Activated B cell treated with CpG ODN at 0.5 μM for 24 hours (primary cell): ENCODE data around the gene NEK1. TPM values are rescaled to one million over a fixed set of nuclear protein-coding genes. Genes with fewer than 3 reads are reported as not detected.
"Not testable (repeated sequence)": the region's sequence is repeated elsewhere in the genome, so short reads cannot be mapped to it uniquely, and the experiment has no call there.

Experiments
- ATAC-seq: fragments of 200-7000 bp; cut with Tn5 transposase; one replicate; pipeline ENCODE4 v1.10.0; 2021; ENCODE audit warnings: low read depth, mild to moderate bottlenecking, moderate library complexity
- CTCF ChIA-PET: fragments of 350-600 bp; sonication (Branson Sonifier 250); formaldehyde crosslinking; loops from one replicate; lab custom pipeline; 2021; ENCODE audit warnings: antibody characterized with exemption; lab: Charles Lee
- POLR2A ChIA-PET: fragments of 350-600 bp; sonication (Branson Sonifier 250); formaldehyde crosslinking; loops from one replicate; lab custom pipeline; 2021; ENCODE audit warnings: antibody characterized with exemption; lab: Charles Lee
- DNase-seq: peaks from one replicate; pipeline ENCODE4 v3.0.0; 2022
- H3K27ac Mint-ChIP-seq: one replicate; pipeline ENCODE4 v1.8.0; 2020; ENCODE audit warnings: mixed read lengths
- H3K27me3 Mint-ChIP-seq: one replicate; pipeline ENCODE4 v1.8.0; 2021; ENCODE audit warnings: mixed read lengths
- H3K36me3 Mint-ChIP-seq: one replicate; pipeline ENCODE4 v1.8.0; 2021; ENCODE audit warnings: low read depth, mixed read lengths
- H3K4me1 Mint-ChIP-seq: one replicate; pipeline ENCODE4 v1.8.0; 2021; ENCODE audit warnings: mixed read lengths
- H3K4me3 Mint-ChIP-seq: one replicate; pipeline ENCODE4 v1.8.0; 2020; ENCODE audit warnings: mild to moderate bottlenecking, mixed read lengths
- H3K9me3 Mint-ChIP-seq: one replicate; pipeline ENCODE4 v1.8.0; 2020; ENCODE audit warnings: mixed read lengths
- intact Hi-C: fragments of 100-400 bp; cut with micrococcal nuclease; formaldehyde crosslinking; loops from one replicate; pipeline ENCODE4 v1.15.1; 2024
- total RNA-seq: library from RNA; stranded (reverse); gene quantifications from 2 replicates; pipeline ENCODE4 v1.2.3, GENCODE V29; 2022
- TF ChIP-seq, protein P1 (sequence below): fragments of 200-600 bp; IDR thresholded peaks from one replicate; pipeline ENCODE4 v1.8.0; 2022; ENCODE audit warnings: antibody characterized with exemption, mild to moderate bottlenecking

Gene NEK1
- total RNA-seq, 1 donor from 2014 or later = 14.3 TPM

DNA sequence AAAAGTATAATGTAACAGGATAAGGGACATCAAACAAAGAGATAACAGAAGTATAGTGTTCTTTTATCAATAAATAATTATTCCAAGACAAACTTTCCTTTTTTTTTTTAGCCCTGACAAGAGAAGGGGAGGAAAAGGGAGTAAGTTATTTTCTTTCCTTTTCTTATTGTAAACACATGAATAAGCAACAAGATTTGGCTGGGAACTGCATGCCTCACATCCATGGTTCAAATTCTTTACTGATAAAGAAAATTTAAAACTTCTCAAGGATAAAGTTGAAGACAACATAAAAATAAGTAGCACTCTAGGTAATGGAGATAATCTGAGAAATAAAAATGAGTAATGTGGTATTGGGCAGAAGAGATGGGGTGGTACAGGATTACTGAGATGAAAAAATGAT is 71.6 kb downstream of the NEK1 start:
- Mint-ChIP-seq H3K4me3 (no peak overlapping the region), H3K27me3 (no peaks in the 10 kb centered on the region), H3K36me3 (peaks cover 14% of the 10 kb centered on the region), H3K9me3 (peaks cover 16% of the 10 kb centered on the region), H3K4me1 (no peaks in the 10 kb centered on the region), H3K27ac (no peak overlapping the region)
- intact Hi-C loops = no loop called here
- CTCF ChIA-PET = no interaction called here
- DNase-seq (no peak), ATAC-seq (no peak)
- TF ChIP-seq, protein P1, sequence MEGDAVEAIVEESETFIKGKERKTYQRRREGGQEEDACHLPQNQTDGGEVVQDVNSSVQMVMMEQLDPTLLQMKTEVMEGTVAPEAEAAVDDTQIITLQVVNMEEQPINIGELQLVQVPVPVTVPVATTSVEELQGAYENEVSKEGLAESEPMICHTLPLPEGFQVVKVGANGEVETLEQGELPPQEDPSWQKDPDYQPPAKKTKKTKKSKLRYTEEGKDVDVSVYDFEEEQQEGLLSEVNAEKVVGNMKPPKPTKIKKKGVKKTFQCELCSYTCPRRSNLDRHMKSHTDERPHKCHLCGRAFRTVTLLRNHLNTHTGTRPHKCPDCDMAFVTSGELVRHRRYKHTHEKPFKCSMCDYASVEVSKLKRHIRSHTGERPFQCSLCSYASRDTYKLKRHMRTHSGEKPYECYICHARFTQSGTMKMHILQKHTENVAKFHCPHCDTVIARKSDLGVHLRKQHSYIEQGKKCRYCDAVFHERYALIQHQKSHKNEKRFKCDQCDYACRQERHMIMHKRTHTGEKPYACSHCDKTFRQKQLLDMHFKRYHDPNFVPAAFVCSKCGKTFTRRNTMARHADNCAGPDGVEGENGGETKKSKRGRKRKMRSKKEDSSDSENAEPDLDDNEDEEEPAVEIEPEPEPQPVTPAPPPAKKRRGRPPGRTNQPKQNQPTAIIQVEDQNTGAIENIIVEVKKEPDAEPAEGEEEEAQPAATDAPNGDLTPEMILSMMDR = no peak
- POLR2A ChIA-PET = no interaction called here

DNA sequence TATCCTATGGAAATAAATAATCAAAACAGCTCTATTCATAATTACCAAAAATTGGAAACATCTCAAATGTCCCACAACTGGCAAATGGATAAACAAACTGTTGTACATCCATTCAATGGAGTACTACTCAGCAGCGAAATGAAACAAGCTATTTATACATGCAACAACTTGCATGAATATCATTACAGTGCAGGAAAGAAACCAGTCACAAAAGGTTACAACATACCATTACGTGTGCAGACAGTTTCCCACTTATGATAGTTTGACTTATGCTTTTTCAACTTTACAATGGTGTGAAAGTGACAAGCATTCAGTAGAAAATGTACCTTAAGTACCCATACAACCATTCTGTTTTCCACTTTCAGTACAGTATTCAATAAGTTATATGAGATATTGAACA is 82.3 kb downstream of the NEK1 start:
- ChIA-PET CTCF (no interaction called here), POLR2A (no interaction called here)
- DNase-seq (no peak), ATAC-seq (no peak)
- TF ChIP-seq, protein P1 = no peak
- H3K4me1 Mint-ChIP-seq = no peaks in the 10 kb centered on the region
- no peak overlapping the region for H3K4me3 Mint-ChIP-seq
- H3K9me3 Mint-ChIP-seq = no peaks in the 10 kb centered on the region
- H3K27me3 Mint-ChIP-seq = no peaks in the 10 kb centered on the region
- intact Hi-C loops = no loop called here
- H3K36me3 Mint-ChIP-seq = peaks cover 66% of the 10 kb centered on the region
- H3K27ac Mint-ChIP-seq = no peak overlapping the region

DNA sequence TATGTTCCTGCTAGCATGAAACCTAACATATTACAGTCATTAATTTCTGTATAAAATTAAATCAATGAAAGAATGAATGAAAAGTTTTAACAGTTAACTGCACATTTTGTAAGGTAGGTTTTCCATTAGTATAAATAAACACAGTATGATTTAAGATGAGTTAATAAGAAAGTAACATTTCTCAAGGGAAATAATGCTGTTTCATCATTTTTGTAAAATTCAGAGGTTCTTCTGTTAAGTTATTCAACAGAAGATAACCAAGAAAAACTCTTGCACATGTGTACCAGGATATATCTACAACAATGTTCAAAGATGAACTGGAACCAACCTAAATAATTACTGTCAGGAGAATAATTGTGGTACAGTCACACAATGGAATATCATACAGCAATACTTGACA is 88.6 kb downstream of the NEK1 start:
- Mint-ChIP-seq H3K27me3 (no peaks in the 10 kb centered on the region), H3K27ac (no peak overlapping the region), H3K4me3 (no peak overlapping the region), H3K4me1 (no peaks in the 10 kb centered on the region), H3K9me3 (peaks cover 2% of the 10 kb centered on the region), H3K36me3 (peaks cover 41% of the 10 kb centered on the region)
- TF ChIP-seq, protein P1 = no peak
- ChIA-PET POLR2A (no interaction called here), CTCF (no interaction called here)
- ATAC-seq (no peak), DNase-seq (no peak)
- intact Hi-C loops = no loop called here

DNA sequence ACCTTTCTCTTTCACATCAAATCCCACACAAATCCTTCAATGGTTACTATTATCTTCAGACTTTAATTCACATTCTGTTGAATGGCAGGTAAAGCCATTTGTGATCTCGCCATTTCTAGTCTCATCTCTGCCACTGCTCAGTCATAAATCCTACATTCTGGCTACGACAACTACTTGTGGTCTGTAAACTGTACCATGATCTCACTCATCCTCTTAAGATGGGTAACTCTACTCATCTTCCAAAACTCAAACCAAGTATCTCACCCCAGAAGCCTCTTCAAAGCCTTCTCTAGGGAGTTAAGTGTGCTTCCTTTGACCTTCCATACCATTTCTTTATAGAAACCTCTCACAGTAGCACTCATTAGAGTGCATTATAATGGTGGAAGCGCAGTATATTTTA is 101.8 kb downstream of the NEK1 start:
- no peak overlapping the region for H3K27ac Mint-ChIP-seq
- ChIA-PET CTCF (no interaction called here), POLR2A (no interaction called here)
- no peaks in the 10 kb centered on the region for H3K4me1 Mint-ChIP-seq
- H3K27me3 Mint-ChIP-seq = no peaks in the 10 kb centered on the region
- H3K4me3 Mint-ChIP-seq = no peak overlapping the region
- peaks cover 13% of the 10 kb centered on the region for H3K36me3 Mint-ChIP-seq
- no peak for ATAC-seq
- intact Hi-C loops = no loop called here
- no peak for DNase-seq
- TF ChIP-seq, protein P1 = no peak
- no peaks in the 10 kb centered on the region for H3K9me3 Mint-ChIP-seq

DNA sequence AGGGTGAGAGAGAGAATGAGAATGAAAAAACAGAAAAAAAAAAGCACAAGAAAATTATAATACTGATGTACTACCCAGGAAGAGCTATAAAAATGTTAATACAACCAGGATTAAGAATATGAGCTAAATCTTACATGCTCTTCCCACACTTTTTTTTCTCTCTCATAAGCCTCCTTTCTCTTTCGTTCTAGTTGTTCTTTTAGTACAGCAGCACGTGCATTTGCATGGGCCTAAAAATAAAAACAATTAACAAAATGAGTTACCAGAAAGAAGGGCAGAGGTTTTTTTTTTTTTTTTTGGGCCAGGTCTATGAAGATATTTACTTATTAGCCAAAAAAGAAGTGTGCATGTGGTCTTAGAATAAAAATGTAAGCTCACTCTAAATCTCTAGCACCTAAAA is 105.5 kb downstream of the NEK1 start:
- TF ChIP-seq, protein P1 = no peak
- intact Hi-C loops = no loop called here
- Mint-ChIP-seq H3K9me3 (peaks cover 15% of the 10 kb centered on the region), H3K27me3 (no peaks in the 10 kb centered on the region), H3K36me3 (peaks cover 46% of the 10 kb centered on the region), H3K27ac (no peak overlapping the region), H3K4me1 (no peaks in the 10 kb centered on the region), H3K4me3 (no peak overlapping the region)
- POLR2A ChIA-PET = no interaction called here
- CTCF ChIA-PET = no interaction called here
- DNase-seq (no peak), ATAC-seq (no peak)

DNA sequence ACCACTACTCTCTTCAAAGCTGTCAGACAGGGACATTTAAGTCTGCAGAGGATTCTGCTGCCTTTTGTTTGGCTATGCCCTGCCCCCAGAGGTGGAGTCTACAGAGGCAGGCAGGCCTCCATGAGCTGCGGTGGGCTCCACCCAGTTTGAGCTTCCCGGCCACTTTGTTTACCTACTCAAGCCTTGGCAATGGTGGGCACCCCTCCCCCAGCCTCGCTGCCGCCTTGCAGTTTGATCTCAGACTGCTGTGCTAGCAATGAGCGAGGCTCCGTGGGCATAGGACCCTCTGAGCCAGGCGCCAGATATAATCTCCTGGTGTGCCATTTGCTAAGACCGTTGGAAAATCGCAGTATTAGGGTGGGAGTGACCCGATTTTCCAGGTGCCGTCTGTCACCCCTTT is 112.5 kb downstream of the NEK1 start:
- DNase-seq, intact Hi-C loops, H3K27me3 Mint-ChIP-seq, H3K4me3 Mint-ChIP-seq, ATAC-seq, H3K4me1 Mint-ChIP-seq, H3K27ac Mint-ChIP-seq, CTCF ChIA-PET, POLR2A ChIA-PET: not testable (repeated sequence)
- peaks cover 60% of the 10 kb centered on the region for H3K36me3 Mint-ChIP-seq
- peaks cover 21% of the 10 kb centered on the region for H3K9me3 Mint-ChIP-seq

DNA sequence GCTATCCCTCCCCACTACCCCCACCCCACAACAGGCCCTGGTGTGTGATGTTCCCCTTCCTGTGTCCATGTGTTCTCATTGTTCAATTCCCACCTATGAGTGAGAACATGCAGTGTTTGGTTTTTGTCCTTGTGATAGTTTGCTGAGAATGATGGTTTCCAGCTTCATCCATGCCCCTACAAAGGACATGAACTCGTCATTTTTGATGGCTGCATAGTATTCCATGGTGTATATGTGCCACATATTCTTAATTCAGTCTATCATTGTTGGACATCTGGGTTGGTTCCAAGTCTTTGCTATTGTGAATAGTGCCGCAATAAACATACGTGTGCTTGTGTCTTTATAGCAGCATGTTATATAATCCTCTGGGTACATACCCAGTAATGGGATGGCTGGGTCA is 118.1 kb downstream of the NEK1 start:
- ATAC-seq, intact Hi-C loops, H3K27ac Mint-ChIP-seq, DNase-seq, H3K27me3 Mint-ChIP-seq, H3K4me3 Mint-ChIP-seq, POLR2A ChIA-PET, H3K4me1 Mint-ChIP-seq: not testable (repeated sequence)
- peaks cover 21% of the 10 kb centered on the region for H3K36me3 Mint-ChIP-seq
- H3K9me3 Mint-ChIP-seq = peaks cover 11% of the 10 kb centered on the region
- CTCF ChIA-PET = interaction anchor here (1.5 kb wide), 1 partner anchor 470 kb away, joined by 3 read pairs; no protein-coding TSS in a partner anchor
